RWPE1 (cell line): Measurements from ENCODE around the gene SEMA5A.

Experiments used
- CTCF ChIA-PET: fragments of 350-600 bp; sonication (Branson Sonifier 250); formaldehyde crosslinking; extraction: SDS; loops from one replicate; lab custom pipeline; 2021; lab: Yijun Ruan, JAX
- POLR2A ChIA-PET: fragments of 400-600 bp; formaldehyde crosslinking; extraction: SDS; loops from one replicate; lab custom pipeline; 2020; ENCODE audit warnings: antibody characterized with exemption; ENCODE audit not compliant: low non-redundant PET; lab: Yijun Ruan, JAX
- DNase-seq: peaks from one replicate; pipeline ENCODE4 v3.0.0; 2012; ENCODE audit warnings: low spot score
- H3K27ac ChIP-seq: fragments of 450-650 bp; 2 replicates; pipeline ENCODE4 v1.5.1; 2017
- CTCF ChIP-seq: fragments of 450-650 bp; conservative IDR thresholded peaks from 2 replicates; pipeline ENCODE4 v1.5.1; 2017; ENCODE audit warnings: low read depth, mild to moderate bottlenecking

SEMA5A gene

GRCh38 chr5:9534881-9535517, 10.9 kb downstream of the SEMA5A start:
- POLR2A ChIA-PET, result no interaction called here
- CTCF ChIA-PET, result no interaction called here
- H3K27ac ChIP-seq, result peak overlapping the region; percentile 67
- DNase-seq, result no peak
- no peak for TF ChIP-seq CTCF

- no peak overlapping the region for H3K27ac ChIP-seq
- ChIA-PET POLR2A (no interaction called here), CTCF (no interaction called here)
- TF ChIP-seq CTCF, result no peak
- DNase-seq, result no peak
Measured at GRCh38 chr5:9533562-9534364, 12.1 kb downstream of the SEMA5A start.

GRCh38 chr5:9533096-9533495, 12.8 kb downstream of the SEMA5A start:
- H3K27ac ChIP-seq, result no peak overlapping the region
- CTCF ChIA-PET, result no interaction called here
- TF ChIP-seq CTCF, result no peak
- DNase-seq, result no peak
- POLR2A ChIA-PET, result no interaction called here

GRCh38 chr5:9529513-9529912, 16.4 kb downstream of the SEMA5A start:
- ChIA-PET POLR2A (no interaction called here), CTCF (no interaction called here)

GRCh38 chr5:9529041-9529480, 16.8 kb downstream of the SEMA5A start:
- ChIA-PET CTCF (no interaction called here), POLR2A (no interaction called here)
- no peak overlapping the region for H3K27ac ChIP-seq
- TF ChIP-seq CTCF, result no peak
- DNase-seq, result no peak

More at GRCh38 chr5:9529513-9529912, 16.4 kb downstream of the SEMA5A start:
- DNase-seq, result no peak
- no peak for TF ChIP-seq CTCF
- H3K27ac ChIP-seq, result no peak overlapping the region

GRCh38 chr5:9524941-9525340, 20.9 kb downstream of the SEMA5A start:
- POLR2A ChIA-PET, result no interaction called here
- TF ChIP-seq CTCF, result no peak
- no peak for DNase-seq
- H3K27ac ChIP-seq, result no peak overlapping the region
- CTCF ChIA-PET, result no interaction called here
